GM21423 (cell line): ENCODE results near the gene NFE2.

Source experiments
- ATAC-seq: cut with Tn5 transposase; IDR thresholded peaks from one replicate; pipeline ENCODE4 v1.9.1; 2021; ENCODE audit warnings: mild to moderate bottlenecking, moderate library complexity; ENCODE audit not compliant: unreplicated experiment

NFE2 gene

DNA sequence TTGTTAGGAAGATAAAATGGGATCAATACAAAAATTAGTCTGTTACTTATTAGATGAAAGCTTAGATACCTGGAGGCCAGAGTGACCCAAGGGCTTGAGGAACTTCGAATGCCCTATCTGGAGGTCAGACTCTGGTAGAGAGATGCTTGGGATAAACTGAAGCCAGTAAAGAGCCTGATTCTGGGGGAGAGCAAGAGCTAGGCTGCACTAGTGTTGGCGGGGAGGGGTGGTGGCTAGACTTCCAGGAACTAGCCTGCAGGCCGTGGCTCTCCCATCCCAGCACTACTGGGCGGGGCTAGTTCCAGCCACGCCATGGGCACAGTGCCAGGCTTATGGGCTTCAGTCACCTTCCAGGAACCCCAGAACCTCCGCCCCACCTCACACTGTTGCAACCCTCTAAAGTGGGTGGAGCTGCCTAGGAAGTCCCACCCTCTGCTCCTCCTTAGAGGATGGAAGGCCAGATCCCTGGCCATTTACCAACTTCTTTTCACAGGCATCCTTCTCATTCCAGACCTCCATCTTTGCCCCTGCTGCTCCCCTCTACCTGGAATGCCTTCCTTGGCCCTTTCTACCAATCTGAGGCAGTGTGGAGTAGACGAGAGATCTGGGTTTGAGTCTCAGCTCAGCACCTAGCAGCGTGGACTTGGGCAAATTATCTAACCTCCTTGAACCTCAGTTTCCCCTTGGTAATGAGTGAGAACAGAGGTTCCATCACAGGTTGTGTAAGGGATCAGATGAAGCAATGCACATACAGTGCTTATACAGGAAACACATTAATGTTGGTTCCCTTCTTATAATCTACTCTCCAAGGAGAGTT is 6.3 kb upstream of the NFE2 start:
- ATAC-seq, result no peak

DNA sequence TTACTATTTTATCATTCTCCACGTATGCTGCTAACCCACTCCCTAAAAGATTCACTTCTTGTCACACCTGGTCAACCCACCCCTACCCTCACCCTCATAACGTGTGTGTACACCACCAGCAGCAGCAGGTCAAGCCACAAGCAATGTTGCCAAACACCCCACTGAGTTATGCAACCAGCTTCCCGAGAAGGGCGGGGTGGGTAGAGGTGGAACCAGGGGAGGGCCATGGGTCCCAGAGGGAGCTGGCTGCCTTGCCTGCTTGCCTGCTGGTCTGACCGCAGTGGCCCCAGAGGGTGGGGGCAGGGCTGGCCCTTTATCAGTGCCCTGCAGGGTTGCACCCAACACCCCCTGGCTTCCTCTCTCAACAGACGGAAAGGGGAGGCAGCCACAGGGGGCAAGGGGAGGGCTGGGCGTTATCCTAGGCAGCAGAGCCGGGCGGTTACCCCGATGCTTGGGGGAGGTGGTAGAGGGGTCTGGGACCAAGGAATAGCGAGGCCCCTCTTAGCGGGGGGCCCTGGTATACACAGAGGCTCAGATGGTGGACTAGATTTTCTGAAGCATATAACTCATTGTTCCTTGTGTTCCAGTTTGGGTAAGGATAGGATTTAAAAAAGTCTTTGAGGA is 3.5 kb upstream of the NFE2 start:
- ATAC-seq, result no peak

DNA sequence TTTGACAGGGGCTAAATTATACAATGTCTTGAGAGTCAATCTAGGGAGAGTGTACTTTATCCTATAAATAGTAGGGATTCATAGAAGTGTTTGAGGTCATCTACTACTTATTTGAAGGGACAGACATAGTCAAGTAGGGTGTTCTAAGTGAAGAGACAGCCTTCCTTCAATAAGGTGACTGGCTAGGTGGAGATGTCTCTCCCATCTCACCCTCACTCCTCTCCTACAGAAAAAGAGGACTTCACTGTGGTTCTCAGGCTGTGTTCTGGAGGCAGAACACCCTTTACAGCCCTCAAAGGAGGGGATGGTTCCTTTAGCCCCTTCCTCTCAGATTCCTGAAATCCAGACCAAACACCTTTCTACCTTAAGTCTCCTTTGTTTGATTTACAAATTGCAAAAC is 2.8 kb upstream of the NFE2 start:
- no peak for ATAC-seq

DNA sequence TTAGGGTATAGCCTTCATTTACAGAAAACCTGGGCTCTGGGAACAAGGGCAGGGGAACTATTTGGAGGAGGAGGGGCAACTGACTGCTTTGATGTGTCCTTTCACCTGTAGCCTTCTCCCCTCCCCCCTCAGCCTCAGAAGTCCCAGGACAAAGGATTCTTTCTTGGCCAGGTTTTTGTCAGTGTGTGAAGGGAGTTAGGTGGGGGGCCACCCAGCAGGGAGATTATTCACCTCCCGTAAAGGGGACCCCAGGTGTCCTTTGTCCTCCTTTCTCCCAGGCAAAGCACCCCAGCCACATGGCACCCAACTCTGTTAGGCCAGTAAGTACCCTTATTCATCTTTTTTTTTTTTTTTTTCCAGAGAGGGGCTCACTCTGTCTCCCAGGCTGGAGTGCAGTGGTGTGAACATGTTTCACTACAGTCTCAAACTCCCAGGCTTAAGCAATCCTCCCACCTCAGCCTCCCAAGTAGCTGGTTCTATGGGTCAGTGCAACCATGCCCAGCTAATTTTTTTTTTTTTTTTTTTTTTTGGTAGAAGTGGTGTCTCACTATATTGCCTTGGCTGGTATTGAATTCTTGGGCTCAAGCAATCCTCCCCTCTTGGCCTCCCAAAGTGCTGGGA is 723 bp upstream of the NFE2 start:
- ATAC-seq, result no peak

DNA sequence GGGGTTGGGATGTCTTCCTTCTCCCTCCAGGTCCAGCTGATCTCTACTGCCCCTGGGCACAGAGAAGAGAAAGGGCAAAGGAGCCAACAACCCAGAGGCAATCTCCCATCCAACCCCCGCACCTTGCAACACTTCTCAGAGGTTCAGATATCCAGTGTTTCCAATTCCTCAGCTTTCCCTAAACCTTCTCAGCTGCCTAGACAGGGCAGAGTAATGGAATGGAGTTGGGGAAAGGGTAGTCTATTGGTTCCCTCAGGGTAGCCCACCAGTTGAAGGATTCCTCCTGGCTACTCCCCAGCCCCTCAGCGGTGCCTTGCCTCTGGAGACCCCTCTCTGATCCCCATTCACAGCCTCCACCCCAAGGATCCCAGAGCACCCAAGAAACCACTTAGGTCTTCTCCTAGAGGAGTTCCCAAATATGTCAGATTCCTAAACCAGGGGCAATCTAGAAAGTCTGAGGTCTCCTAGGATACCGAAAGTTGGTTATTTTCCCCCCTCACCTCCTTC is 537 bp downstream of the NFE2 start:
- no peak for ATAC-seq

DNA sequence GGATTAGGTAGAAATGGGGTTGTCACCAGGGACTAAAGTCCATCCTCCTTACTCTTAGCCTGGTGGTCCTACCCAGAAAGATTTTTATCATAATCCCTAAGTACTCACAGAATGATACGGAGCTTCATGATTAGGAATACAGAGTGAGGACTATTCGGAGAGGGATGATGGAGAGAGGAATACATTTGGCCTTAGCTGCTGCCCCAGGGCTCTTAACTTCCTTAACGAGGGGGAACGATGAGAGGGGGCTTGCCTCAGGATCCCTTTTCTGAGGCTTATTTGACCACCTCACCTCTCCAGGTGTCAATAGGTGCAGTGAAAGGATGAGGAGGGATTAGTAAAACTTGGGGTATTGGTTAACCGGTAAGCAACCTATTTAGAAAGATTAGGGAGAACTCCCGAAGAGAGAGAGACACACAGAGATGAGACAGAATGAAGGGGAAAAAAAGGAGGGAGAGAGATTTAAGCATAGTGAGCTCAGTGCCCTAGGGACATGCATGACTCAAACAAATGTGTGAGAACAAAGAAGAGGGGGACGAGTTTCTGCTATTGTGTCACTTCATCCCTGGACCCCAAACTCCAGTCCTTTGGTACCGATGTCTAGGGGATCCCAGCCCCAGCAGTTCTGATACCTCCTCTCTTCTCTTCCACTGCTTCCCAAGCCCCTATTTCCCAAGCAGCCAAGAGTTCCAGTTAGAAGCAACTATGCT is 1.1 kb downstream of the NFE2 start:
- ATAC-seq, result no peak

DNA sequence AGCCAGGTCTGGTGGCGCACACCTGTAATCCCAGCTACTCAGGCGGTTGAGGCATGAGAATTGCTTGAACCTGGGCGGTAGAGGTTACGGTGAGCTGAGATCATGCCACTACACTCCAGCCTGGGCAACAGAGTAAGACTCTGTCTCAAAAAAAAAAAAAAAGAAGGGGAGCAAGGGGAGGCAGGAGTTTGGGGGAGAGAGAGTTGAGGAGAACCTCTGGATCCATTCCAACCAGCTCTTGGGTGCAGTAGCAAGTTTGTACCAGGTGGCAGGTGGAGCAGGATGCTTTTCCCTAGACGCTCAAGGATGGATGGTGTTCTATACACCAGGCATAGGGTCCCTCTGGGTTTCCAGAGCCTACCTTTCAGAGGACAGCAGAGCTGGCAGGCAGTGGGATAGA is 1.9 kb downstream of the NFE2 start:
- ATAC-seq, result no peak

DNA sequence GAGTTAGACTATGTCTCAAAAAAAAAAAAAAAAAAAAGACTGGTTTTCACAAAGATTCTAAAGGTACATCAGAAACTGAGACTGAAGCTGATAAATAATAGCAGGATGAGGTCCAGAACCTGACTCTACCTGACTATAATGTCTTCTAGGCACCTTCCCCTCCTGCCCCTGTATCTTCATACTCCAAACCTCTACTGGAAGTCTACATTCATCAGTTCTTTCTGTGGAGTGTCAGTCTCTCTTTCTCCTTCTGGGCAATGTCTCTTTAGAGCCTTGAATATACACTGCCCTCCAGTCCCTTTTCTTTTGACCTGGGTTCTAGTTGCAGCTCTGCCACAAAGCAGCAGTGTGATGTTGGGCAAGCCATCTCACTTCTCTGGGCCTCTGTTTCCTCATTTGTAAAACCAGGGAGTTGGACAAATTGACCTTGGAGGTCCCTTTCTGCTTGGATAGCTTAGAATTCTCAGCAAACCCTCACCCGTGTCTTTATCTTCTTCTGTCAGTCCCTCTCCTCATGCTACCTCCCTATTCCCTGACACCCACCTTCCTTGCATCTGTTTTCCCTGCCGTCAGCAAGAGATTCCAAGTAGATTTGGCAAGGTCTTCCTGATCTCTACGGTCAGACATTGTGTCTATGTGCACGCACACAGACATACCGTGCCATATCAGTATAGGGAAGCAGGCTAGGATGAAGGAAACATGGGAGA is 4.3 kb downstream of the NFE2 start:
- ATAC-seq, result no peak

DNA sequence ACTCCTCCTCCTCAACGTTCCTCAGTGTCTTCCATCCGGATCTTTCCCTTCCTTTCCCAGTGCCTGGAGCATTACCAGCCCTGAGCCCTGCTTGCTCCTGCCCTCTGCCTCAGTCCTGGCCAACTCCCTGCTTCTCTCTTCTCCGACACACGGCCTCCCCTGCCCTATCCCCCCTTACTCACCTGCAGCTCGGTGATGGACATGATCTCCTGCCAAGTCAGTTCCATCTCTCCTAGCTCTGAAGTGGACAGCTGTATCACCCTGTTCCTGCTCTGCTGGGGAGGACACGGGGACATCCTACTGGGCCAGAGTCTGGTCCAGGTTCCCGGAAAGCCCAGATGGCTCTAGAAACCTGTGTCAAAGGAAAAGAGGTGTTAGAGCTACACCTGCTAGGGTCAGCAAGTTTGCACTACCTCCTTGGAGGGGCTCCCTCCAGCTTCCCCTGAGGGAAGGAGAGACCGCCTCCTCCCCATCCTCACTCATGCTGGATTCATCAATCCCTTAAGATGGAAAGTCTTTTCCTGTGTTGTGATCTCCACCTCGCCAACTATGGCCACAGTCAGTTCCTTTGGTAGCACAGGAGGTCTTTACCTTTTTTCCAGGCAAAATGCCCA is 5.8 kb downstream of the NFE2 start:
- ATAC-seq, result no peak

DNA sequence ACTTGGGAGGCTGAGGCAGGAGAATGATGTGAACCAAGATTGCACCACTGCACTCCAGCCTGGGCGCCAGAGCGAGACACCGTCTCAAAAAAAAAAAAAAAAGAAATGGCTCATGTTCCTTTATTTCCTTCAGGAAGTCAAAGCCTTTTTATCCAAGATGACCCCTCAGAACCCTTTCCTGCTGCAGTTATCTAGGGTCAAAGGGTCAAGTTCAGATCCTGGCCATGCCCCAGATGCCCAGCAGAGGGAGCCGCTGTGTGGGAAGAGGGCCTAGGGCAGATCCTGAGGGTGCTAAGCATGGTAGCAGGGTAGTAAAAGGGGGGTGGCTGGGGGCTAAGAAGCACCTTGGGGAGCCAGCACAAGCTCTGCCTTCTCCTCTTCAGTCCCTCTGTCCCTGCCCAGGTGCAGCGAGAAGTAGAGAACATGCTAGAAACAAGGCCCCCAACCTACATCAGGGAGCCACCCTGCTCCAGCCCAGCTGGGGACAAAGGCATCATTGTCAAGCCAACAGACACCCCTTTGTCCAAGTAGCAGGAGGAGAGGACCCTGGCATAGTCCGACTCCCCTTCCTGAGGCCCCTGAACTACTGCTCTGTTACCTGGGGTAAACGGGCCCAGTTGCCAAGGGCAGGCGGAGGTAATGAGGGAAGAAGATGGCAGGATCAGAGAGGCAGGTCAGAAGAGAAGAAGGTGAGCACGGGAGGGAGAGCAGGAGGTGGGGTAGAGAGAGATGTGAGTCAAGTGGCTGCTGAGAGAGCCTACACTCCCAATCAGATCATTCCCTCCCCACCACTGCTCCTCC is 6.5 kb downstream of the NFE2 start:
- ATAC-seq, result no peak

DNA sequence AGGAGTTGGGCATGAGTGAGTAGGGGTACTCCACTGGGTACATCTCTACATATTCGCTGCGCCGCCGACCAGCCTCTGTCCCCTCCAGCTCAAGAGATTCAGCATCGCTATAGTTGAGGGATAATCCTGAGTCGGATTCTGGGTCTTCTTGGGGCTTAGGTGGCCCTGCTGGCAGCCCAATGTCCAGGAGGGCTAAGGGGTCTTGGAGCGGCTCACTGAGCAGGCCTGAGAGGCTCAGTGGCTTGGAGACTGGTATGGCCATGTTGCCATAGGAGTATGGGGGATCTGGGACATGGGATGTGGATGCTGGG is 7.9 kb downstream of the NFE2 start:
- ATAC-seq, result no peak

DNA sequence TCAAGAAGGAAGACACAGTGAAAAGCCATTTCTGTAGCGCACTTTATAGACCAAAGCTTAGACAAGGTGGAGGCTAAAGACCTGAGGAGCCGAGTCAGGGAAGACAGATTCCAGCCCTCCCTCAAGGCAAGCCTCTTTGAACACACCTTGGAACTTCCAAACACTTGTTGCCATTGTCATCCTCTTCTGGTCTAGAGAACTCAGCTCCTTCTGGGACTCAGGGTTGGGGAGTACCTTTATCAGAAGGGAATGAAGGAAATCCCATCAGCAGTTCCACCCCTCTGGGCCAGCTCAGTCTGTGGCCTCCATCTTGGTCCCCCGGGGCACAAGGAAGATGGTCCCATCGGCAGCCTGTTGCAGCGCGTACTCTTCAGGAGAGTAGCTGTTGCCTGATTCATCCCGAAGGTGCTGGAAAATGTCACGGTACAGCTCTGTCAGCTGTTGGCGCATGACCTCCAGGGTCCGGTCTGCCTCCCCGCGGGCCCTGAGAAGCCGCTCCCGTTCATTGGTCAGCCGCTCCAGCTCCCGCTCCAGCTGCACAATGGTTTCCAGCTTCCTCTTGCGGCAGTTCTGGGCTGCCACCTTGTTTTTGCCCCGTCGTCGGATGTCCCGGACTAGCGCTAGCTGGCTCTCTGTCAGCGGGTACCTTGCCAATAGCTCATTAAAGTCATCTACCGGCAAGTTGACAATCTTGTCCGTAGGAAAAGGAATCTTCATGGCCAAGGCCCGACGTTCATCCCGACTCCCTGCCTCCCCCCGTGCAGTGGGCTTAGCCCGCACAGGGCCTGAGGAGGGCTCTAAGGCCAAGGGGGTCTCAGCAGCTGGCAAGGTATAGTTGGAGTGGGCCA is 8.5 kb downstream of the NFE2 start:
- no peak for ATAC-seq

DNA sequence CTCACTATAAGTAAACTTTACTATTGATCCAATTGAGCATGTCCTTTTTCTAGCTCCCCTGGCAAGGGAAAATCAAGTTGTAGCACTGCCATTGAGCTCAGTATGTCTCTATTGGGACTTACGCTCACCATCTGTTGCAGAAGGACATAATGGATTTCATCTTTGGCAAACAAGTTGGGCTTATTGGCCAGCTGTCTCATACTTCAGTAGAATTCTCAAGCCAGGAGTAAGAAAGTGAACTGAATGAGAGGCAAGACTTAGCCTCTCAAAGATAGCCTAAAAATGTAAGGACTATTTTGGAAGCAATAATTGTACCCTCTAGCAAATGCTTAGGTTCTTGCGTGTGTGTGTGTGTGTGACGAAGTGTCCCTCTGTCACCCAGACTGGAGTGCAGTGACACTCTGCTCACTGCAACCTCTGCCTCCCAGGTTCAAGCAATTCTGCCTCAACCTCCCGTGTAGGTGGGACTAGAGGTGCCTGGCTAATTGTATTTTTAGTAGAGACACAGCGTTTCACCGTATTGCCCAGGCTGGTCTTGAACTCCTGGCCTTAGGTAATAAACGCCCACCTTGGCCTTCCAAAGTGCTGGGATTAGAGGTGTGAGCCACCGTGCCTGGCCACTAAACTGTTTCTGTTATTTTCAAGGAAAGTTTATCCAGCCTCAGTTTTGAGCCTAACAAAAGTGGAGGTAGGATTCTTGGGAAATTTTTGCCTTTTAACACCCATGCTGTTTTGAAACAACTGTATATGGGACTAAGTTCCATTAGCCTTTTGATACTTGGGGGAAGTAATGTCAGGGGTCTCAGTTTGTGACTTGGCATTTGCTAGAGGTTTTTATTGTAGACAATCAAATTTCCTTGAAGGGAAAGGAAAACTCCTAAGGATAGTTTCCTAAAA is 13.3 kb downstream of the NFE2 start:
- no peak for ATAC-seq

DNA sequence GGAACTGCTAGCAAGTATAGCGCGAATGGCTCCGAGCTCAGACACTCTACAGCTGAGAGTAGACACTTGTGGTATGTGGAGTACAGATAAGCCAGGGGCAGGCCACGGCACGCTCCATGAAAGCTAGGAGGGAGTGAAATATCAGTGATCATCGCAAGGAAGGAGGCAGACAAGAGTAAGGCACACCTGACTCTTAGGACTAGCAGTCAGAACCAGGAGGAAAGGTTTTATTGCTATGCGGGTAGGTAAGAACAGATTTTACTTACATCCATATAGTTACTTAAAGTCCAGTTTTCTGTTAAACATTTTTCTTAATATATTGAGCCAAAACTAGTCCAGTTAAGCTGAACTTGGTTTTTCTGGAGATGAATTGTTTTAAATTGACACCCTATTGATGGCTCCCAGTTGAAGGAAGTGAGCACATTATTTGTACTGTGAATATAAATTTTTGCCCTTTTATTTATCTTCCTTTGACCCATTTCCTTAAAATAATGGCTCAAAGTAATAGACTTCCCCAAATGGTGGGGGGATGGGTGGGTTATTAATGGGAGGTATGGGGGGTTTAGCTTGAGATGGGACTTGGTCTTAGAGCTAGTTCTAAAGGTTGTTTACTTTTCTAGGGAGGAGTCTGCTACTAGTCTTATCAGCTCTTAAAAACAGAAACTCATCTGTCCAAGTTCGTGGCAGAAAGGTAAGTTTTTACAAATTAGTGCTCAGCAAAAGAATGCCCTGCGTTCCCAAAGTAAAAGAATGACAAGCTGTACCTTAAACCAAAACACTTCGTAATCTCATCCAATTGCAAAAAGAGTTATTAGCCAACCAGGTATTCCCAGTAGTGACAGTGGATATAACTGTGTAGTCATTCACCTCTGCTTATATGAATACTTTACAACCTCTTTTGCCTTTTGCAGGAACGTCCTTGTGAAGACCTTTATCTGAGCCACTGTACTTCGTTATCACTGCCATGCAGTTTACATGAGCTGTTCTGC is 14.5 kb downstream of the NFE2 start:
- no peak for ATAC-seq

DNA sequence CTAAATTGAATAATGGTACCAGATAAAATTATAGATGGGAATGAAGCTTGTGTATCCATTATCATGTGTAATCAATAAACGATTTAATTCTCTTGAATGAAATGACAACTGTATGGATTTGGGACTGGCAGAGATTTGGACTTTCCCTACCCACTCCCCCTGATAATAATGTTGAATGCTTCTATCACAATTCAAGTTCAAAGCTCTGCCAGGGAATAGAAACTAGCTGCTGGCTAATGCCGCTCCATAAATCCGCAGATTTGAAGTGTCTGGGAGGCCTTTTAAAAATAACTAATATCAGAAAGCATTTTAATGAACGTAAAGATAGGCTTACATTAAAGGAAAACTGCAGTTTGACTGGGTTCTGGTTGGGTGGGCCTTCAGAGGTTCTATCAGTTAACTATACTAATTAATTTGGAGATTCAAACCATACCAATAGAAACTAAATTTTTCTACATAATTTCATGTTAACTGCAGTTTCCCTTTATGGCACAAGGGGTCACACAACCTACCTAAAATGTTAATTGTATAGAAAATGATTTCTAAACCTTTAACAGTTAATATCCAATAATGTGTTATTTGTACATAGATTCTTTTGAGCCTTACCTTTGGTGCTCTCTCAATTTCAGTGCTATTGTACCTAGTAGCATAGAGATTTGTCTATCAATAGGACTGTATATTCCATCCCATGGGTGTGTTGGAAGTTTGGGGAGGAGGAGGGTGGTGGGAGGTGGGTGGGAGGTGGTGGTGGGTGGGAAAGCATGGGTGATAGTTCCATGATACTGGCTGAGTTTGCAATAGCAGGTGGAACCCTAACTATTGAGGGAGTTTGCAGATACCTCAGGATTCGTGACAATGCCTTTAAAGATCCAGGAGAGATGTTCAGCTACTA is 15.4 kb downstream of the NFE2 start:
- no peak for ATAC-seq
